ENCODE measurements around the gene PLEKHA7. TPM values are rescaled to one million over a fixed set of nuclear protein-coding genes. Genes with fewer than 3 reads are reported as not detected.

Gene PLEKHA7
- total and polyA plus RNA-seq, 2 donors from 2014 or later = 24.4 to 65.7 TPM

GRCh38 chr11:16977136-16977993 lies 36.8 kb downstream of the PLEKHA7 start:
- DNase-seq = no peak
- H3K36me3 ChIP-seq (ENCODE audit: control insufficient read depth in 2 of 3, insufficient read depth in 3 of 3, low read length in 3 of 3) = no peaks in the 10 kb centered on the region
- no peak for FAIRE-seq
- H3K4me1 ChIP-seq (ENCODE audit: control insufficient read depth in 2 of 3, insufficient read depth in 2 of 3, low read depth in 1 of 3, low read length in 3 of 3) = peaks cover 0 to 45% (median 41%) of the 10 kb centered on the region in 3 donors
- intact Hi-C loops (cut with DNase I) = no loop called here
- no peaks in the 10 kb centered on the region for H3K9me3 ChIP-seq (ENCODE audit: control insufficient read depth in 2 of 3, insufficient read depth in 1 of 3, low read length in 3 of 3)
- H3K9ac ChIP-seq (ENCODE audit: low read length in 3 of 3) = no peak overlapping the region
- H3K27me3 ChIP-seq (ENCODE audit: control insufficient read depth, insufficient read depth, low read length) = no peaks in the 10 kb centered on the region
- H3K4me3 ChIP-seq (ENCODE audit: low read length in 3 of 3) = no peak overlapping the region
- no peak for TF ChIP-seq CTCF (IDR thresholded peaks at IDR 0.05; ENCODE audit: borderline replicate concordance, extremely low read depth, insufficient read depth)
- peak overlapping the region in 1 of 2 donors; percentile 30 for H3K27ac ChIP-seq (ENCODE audit: low read depth in 2 of 2, low read length in 2 of 2)

DNA sequence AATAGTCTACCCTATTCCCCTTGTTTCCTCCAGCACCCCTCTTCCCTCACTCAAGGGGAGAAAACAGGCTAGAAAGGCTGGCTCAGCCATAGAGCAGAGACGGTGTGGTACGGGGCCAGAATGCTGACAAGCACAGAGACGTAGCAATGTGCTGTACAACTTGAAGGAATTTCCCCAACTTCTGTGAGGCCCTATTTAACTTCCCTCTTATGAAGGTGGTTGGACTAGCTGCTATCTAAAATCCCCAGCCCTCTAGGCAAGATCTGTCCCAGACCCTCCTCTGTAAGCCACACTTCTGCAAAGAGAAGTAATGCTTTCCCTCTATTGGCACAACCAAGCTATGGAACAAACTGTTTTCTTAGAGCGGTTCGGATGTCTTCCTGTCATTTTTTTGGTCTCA lies 37.8 kb downstream of the PLEKHA7 start:
- DNase-seq = no peak
- Histone ChIP-seq H3K4me3 (ENCODE audit: low read length in 3 of 3) (no peak overlapping the region), H3K27ac (ENCODE audit: low read depth in 2 of 2, low read length in 2 of 2) (peak overlapping the region in 1 of 2 donors; percentile 30), H3K4me1 (ENCODE audit: control insufficient read depth in 2 of 3, insufficient read depth in 2 of 3, low read depth in 1 of 3, low read length in 3 of 3) (peaks cover 0 to 40% (median 34%) of the 10 kb centered on the region in 3 donors), H3K9me3 (ENCODE audit: control insufficient read depth in 2 of 3, insufficient read depth in 1 of 3, low read length in 3 of 3) (no peaks in the 10 kb centered on the region), H3K27me3 (ENCODE audit: control insufficient read depth, insufficient read depth, low read length) (no peaks in the 10 kb centered on the region), H3K9ac (ENCODE audit: low read length in 3 of 3) (no peak overlapping the region), H3K36me3 (ENCODE audit: control insufficient read depth in 2 of 3, insufficient read depth in 3 of 3, low read length in 3 of 3) (no peaks in the 10 kb centered on the region)
- no peak for FAIRE-seq
- intact Hi-C loops (cut with DNase I) = no loop called here
- no peak for TF ChIP-seq CTCF (IDR thresholded peaks at IDR 0.05; ENCODE audit: borderline replicate concordance, extremely low read depth, insufficient read depth)

DNA sequence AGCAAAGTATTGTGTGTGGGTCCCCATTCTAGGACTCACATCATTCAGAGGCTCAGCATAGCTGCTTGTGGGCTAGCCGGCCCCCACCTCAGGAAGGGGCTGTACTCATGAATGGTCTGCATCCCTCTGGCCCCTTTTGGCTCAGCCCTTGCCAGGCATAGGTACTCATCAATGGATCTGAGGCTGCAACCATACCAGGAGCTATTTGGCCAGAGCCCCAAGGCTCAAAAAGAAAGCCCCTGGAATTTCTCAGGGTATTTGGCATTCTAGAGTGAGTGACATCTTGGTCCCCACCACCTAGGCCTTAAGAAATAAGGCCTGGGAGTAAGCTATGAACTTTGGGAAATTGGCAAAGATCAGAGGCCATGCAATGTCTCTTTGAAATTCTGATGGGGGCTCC lies 38.3 kb downstream of the PLEKHA7 start:
- intact Hi-C loops (cut with DNase I) = no loop called here
- TF ChIP-seq CTCF (IDR thresholded peaks at IDR 0.05; ENCODE audit: borderline replicate concordance, extremely low read depth, insufficient read depth) = no peak
- Histone ChIP-seq H3K4me3 (ENCODE audit: low read length in 3 of 3) (no peak overlapping the region), H3K9me3 (ENCODE audit: control insufficient read depth in 2 of 3, insufficient read depth in 1 of 3, low read length in 3 of 3) (no peaks in the 10 kb centered on the region), H3K9ac (ENCODE audit: low read length in 3 of 3) (no peak overlapping the region), H3K4me1 (ENCODE audit: control insufficient read depth in 2 of 3, insufficient read depth in 2 of 3, low read depth in 1 of 3, low read length in 3 of 3) (peaks cover 0 to 44% (median 33%) of the 10 kb centered on the region in 3 donors), H3K27ac (ENCODE audit: low read depth in 2 of 2, low read length in 2 of 2) (no peak overlapping the region), H3K27me3 (ENCODE audit: control insufficient read depth, insufficient read depth, low read length) (no peaks in the 10 kb centered on the region), H3K36me3 (ENCODE audit: control insufficient read depth in 2 of 3, insufficient read depth in 3 of 3, low read length in 3 of 3) (no peaks in the 10 kb centered on the region)
- DNase-seq (no peak), FAIRE-seq (no peak)
